NCI-H345 (cell line): Measurements from ENCODE around the gene THAP2.

ENCODE experiments used
- DNase-seq: peaks from one replicate; lab custom pipeline; 2025; lab: John Stamatoyannopoulos, UW

The THAP2 gene

DNA sequence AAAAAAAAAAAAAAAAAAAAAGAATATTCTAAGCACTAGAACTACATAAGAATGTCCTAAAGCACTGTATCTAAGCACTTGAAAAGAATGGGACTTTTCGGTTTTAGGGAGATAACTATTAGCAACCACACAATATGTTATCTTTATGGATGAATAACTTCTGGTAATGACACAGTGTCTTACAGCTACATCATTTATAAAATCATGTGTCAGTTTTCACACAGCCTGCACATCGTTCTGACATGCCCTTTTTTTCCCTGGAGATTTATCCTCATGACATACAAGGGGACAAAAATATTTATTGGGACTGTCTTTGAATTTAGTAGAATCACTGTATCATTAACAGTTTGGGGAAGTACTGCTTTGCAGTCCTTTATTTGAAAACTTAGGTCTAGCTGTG, 39.1 kb downstream of the THAP2 start:
- DNase-seq, result no peak

DNA sequence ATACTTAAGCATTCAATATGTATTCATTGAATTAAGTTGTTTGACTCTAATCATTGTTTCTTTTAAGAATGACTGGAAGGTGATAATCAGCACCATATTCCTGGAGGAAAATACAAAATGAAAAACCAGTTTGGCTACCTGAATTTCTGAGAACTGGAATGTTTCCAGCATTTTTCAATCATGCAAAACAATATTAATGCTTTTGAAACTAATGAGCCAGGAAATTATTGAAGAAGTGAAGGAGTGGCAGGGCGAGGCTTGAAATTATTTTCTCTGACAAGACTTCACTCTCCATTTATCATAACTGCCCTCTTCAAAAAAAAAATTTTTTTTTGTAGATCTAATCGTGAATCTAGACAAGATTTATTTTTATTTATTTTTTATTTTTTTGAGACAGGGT, 40.8 kb downstream of the THAP2 start:
- DNase-seq, result no peak

DNA sequence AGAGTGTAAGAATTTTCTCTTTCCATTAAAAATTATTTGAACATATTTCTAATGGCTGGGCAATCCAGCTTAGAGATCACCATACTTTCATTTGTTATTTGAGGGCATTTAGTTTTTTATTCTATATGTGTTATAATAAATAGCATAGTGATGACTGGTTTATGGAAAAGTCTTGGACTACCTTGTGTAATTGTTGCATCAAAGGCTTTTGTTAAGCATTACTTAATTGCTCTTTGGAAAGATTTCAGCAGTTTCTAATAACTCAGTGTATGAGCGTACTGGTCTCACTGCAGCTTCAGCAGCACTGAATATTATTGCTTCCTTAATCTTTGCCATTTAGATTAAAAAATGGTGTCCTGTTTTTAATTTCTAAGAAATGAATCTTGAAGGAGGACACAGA, 44.6 kb downstream of the THAP2 start:
- no peak for DNase-seq

DNA sequence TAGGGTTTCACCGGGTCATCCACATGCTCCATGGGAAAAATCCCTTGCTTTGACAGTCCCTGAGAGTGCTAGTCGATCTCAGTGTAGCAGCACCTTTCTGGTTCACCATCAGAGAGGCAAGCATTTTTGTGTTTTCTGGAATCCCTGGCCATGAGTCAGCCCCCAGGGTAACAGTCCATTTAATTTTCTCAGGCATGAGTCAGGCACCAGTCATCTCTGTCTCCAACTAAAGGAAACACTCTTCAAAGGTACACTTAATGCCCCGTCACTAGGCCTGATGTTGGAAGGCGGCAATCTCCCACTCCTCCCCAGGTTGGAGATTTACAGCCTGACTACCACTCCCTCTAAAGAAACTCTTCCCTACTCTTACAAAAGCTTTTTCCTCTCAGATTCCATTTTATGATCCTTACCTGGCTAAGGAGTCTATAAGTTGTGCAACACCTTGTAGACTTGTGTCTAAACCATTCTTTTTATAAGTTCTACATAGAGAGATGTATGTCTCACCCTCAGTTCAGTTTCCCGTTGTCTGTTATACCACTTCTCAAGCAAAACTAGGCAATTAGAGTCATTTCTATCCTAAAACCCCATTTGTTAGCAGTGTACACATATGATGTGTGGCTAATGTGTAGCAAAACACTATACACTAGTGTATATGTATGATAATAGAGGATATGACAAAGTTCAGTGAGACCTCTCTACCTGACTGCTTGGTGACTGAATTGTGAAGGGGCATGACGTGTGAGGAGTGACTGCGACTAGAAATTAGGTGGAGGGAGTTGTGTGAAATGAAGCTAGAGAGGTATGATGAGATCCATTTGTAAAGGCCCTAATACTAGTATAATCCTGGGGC, 46.4 kb downstream of the THAP2 start:
- no peak for DNase-seq

DNA sequence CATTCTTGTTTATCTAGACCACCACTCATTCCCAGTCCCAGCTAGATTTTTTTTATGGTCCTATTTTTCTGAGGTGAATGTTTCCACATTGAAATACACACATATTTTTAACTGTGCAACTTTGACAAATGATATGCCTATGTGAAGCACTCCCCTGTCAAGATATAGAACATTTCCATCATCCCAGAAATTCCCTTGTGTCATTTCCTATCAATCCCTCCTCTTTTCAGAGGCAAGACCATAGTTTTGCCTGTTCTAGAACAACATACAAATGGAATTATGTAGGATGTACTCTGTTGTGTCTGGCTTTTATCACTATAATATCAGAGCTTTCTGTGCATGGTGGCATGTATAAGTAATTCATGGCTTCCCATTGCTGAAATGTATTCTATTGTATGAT, 54.5 kb downstream of the THAP2 start:
- DNase-seq, result no peak

DNA sequence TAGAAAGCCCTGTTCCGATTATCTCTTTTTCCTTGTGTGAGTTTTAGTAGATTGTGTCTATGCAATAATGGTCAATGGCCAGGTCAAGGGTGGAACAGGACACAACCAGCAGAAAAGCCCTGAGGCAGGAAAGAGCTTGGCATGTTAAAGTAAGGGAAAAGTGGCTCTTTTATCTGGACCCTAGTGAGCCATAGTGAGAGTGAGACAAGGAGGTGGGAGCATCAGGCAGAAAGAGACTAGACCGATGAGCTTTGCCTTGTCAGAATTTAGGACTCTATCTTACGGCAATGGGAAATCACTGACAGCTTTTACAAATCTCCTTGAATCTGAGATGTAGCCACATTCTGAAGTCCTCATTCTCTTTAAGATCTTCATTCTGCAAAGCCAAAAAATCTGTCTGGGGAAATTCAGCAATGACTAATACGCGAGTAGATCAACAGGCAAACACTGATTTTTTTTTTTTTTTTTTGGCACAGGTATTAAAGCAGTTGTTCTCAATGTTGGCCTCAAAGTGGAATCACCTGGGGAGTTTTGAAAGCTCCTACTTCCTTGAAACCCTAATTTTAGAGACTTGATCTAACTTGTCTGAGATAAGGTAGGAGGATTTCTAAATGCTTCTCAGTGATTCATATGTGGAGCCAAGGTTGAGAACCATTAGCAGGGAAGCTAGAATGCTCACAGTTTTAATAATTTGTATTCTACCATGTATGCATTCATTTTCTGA, 55.7 kb downstream of the THAP2 start:
- no peak for DNase-seq

DNA sequence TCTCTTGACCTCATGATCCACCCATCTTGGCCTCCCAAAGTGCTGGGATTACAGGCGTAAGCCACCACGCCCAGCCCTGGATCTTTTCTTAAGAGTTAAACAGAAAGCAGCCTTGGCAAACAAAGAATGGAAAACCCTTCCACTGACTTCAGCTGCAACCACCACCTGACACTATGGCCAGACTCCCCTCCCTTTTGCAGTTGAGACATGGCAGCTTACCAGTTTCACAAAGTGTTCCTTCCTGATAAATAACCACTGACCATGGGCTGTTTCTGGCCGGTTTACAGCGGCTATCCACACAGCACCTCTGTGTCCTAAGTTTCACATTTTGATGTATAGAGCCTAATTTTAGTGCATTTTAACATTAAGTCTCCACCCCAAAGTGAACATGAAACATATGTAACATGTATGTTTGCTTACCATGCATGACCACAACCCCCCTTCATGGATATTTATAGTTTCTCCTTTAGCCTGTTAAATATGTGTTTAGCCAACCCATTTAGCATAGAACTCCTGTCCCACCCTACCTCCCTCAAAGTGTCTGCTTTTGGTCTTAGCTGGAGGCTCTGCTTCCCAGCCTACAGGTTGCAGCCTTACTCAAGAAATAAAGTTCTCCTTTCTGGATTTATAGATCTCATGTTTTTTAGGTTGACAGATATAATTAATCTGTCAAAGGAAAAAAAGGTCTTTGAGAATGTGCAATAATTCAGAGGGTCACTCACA, 57.8 kb downstream of the THAP2 start:
- DNase-seq, result no peak

DNA sequence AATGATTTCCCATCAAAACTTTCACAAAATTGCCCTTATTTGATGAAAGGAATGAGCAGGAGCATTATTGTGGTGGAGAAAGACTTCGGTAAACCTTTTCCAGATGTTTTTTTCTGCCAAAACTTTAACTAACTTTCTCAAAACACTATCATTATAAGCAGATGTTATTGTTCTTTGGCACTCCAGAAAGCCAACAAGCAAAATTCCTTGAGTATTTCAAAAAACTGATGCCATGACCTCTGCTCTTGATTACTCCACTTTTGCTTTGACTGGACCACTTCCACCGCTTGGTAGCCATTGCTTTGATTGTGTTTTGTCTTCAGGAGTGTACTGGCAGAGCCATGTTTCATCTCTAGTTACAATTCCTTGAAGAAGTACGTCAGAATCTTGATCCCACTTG, 60.9 kb downstream of the THAP2 start:
- no peak for DNase-seq

DNA sequence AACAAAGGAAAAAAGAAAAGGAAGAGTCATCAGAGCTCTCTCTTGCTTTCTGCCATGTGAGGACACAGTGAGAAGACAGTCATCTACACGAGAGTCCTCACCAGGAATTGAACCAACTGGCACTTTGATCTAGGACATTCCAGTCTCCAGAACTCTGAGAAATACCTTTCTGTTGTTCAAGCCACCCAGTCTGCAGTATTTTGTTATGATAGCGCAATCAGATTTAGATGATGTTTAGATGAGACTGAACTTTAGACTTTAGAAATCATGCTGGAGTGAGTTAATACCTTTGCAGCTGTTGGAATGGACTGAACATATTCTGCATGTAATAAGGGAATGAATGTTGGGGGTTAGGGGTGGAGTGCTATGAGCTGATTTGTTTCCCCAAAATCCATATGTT, 62.4 kb downstream of the THAP2 start:
- DNase-seq, result no peak

DNA sequence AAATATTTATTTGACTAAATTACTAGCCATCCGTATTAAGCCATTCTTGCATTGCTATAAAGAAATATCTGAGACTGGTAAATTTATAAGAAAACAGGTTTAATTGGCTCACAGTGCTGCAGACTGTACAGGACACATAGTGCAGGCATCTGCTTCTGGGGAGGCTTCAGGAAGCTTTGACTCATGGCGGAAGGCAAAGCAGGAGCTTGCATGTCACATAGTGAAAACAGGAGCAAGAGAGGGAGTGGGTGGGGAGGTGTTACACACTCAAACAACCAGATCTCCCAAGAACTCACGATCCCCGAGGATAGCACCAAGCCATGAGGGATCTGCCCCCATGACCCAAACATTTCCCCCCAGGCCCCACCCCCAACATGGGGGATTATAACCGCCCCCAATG, 63.9 kb downstream of the THAP2 start:
- DNase-seq, result no peak
